GM18907 (cell line): ENCODE measurements around the gene GPR153.
A peak's percentile ranks its signal among the peaks of the same experiment; 100 is the strongest.

ENCODE experiments used
- ATAC-seq: cut with Tn5 transposase; IDR thresholded peaks from one replicate; pipeline ENCODE4 v1.9.1; 2021; ENCODE audit warnings: mild to moderate bottlenecking, moderate library complexity; ENCODE audit not compliant: unreplicated experiment

Gene GPR153

DNA sequence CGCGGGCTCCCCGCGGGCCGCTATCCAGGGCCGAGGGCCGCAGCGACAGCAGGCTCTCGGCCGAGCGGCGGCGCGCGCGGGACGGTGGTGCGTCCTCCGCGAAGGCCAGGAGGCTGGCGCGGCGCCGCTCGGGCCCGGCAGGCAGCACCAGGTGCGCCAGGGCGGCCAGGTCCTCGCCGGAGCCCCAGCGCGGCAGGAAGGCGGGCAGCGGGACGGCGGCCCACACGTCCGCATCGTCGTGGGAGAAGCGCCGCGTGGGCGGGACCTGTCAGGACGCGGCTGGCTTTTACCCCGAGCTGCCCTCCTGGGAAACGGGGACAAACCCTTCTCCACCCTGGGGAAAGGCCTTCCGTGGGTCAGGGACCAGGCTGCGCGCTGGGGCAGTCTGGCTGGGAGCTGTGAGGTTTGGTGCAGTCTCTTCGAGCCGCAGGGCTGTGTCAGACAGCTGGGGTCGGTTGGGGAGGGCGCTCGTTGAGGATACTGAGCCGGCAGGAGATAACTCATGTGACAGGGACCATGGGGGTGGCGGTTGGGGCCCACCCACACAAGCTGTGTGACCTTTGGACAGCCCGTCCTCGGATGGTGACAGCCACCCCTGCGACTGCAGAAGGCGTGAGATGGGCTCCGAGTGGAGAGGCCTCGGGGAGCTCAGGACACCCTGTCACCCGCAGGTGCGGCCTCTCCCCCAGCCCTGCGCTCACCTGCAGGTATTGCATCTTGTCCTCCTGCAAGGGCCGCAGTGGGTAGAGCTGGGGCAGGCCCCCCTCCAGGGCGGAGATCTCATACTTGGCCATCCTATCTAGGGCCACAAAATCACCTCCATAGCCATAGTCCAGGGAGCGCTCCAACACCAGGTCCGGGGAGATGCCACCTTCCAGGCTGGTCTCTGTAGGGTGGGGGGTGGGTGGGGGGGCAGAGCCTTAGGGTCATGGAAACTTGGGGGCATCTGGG lies 10.9 kb downstream of the GPR153 start:
- ATAC-seq = no peak

GRCh38 chr1:6248932-6249738 lies 11.8 kb downstream of the GPR153 start:
- no peak for ATAC-seq

DNA sequence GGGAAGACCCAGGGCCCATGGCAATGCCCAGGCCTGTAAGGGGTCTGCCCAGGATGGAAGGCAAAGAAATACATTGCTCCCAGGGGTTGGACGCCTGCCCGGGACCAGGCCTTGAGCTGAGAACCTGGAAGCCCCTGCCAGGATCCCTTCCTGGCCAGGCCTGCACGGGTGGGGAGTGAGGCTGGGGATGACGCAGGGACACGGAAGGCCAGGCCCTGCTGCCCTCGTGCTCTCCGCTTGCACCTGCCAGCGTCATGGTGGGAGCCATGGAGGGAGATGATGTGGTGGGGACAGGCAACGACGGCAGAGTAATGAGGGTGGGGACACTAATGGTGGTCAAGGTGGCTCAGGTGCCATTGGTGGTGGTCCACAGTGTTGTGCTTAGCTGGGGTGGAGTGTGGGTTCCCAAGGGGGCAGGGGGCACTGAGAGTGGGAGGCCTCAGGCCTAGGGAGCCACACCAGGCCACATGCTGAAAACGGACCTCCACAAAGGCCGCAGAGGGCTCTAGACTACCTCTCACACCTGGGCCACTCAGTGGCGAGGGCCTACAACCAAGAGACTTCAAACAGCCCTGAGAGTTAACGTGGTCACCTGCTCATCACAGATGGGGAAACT lies 12.6 kb downstream of the GPR153 start:
- ATAC-seq = no peak

- no peak for ATAC-seq
Observed at GRCh38 chr1:6247651-6248050, 13.2 kb downstream of the GPR153 start.

DNA sequence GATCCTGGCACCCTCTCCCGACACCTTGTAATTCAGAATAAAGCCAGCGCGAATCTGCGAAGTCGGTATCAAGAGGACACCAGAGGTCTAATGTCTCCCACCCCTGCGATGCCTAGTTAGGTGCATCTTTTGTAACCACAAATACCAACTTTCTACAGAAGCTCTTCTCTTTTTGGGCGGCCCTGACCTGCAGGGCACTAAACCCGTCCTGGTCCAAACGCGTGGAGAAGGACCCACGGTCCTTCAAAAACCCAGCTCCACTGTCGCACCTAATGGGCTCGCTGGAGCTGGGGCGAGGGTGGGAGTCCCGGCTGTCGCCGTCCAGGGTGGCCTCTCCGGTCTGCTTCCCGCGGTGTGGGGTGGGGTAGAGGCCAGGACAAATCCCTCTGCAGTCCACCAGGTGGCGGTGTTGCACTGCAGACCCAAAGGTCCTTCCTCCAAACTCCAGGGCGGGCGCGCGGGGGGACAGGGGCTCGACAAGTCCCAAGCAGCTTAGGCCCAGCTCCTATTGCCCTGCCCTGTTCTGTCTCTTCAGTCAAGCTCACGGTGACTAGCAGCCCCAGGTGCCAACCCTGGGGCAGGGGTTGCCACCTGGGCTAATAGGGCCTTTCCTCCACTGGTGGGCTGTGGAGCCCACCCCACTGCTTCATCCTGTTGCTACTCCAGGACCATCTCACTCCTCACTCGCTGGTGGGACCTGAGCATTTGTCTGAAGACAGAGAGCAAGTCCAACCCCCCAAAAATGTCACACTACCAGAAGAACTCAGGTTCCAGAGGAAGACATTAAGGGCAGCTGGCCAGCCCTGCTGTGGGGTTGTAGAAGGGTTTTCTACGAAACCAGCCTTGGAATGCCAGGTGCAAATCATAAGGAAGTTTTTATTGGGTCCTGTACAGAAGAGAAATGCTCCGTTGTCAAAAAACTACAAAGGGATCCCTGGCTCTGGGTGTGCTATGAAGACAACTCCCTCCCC lies 14.1 kb downstream of the GPR153 start:
- no peak for ATAC-seq

DNA sequence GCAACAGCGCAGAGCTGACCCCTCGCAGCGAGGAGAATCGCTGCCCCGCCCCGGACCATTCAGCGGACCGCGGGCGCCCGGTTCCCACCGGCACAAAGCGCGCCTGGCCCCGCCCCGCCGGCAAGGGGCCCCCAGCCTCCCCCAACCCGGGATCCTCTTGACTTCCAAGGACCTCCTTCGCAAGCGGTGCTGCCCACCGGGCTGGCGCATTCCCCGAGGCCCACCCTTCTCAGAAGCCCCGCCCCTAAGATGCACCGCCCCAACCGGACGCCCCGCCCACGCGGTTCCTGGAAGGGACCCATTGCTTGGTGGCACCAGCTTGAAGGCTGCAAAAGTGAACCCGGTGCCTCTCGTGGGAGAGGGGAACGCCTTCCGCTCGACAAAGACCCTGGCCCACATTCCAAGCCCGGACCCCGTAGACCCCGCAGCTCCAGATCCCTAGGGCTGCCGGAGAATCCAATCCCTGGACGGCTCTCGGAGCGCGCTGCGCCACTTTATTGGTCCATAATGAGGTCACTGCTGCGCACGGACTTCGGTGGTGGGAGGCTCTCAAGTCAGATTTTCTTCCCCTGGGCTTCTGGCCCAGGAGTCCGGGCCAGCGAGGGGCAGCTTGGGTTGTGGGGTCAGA lies 14.9 kb downstream of the GPR153 start:
- ATAC-seq = no peak

DNA sequence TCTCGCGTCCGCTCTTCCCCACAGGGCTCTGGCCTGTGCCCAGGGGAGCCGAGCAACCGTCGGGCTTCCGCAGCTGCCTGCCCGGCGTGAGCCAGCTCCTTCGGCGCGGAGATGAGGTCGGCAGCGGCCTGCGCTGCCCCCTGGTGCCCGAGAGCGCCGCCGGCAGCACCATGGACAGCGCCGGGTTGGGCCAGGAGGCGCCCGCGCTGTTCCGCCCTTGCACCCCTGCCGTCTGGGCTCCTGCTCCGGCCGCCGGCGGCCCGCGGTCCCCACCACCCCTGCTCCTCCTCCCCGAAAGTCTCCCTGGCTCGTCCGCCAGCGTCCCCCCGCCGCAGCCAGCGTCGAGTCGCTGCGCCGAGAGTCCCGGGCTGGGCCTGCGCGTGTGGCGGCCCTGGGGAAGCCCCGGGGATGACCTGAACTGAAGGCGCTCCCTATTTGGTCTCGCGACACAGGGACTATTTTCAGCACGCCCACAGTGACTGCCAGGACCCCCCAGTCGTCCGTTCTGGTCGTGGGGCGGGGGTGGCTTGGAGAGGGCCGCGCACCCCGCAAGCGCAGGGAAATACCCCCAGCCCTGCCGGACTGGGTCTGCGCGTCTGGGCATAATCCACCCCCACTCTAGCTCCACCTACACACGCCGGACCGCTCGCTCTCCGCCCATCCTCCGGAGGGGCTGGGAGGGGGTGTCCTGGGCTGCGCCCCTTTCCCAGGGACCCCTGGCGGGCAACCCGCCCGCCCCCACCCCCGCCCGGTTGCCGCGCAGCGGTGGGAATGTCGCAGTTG lies 15.6 kb downstream of the GPR153 start:
- peak; percentile 59 for ATAC-seq

DNA sequence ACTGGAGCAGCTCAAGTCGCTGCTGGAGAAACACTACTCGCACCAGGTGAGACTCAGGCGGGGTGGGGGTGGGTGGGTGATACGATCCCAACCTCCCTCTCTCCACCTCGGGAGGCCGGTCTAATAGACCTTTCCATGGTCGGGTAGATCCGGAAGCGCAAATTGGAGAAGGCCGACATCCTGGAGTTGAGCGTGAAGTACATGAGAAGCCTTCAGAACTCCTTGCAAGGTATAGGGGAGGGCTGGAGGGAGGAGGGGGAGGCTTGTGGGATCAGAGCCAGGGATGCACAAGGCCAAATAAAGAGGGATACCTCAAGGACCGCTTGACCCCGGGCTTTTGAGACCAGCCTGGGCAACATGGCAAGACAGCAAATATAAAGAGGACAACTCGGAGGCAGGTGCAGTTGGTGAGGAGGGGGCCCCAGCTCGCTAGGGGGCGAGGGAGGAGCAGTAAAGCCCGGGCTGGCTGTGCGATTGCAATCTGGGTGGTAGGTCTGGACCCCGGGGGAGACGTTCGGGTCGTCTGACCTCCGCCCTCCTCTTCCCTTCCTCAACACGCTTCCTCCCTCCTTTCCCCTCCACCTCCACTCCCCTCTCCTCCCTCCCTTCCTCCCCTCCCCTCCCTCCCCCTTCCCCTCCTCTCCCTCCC lies 16.4 kb downstream of the GPR153 start:
- no peak for ATAC-seq

GRCh38 chr1:6243993-6244392 lies 16.9 kb downstream of the GPR153 start, which contains the start of gene HES3:
Gene HES3, plus strand, starts transcription at chr1:6244179. Its CDS starts 187 bp downstream, at chr1:6244366.
- ATAC-seq = no peak

DNA sequence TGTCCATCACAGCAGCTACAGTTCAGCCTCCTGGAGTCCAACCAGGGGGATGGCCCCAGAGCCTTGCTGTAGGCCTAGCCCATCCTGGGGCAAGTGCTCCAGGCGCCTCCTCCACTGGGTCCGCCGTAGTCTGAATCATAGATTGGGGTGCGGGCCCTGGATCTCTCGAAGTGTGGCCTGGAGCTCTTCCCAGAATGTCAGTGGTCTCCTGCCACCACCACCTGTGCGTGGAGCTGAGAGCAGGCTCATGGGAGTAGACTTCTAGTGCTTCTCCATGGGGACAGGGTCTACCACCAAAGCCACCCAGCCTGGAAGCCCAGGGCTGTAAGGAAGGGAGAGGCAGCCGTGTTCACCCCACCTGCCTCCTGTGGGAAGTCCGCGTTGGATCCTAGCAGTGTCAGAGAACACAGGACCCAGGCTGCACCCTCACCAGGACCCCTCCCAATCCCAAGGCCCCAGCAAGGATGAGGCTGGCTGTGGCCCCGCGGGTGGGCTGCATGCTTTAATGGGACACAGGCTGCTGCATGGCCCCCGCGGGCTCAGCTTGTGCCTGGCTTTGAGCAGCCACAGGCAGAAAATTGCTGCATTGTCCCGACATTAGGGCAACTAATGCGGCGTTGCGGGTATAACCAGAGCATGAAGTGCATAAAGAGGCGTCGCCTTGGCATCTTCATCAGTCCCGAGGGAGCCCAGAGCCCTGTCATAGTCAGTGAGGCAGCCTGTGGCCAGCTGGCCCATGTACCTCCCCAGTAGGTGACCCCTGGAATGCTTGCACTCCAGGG lies 17.7 kb downstream of the GPR153 start:
- ATAC-seq = no peak

GRCh38 chr1:6241887-6242740 lies 18.8 kb downstream of the GPR153 start:
- ATAC-seq = no peak

DNA sequence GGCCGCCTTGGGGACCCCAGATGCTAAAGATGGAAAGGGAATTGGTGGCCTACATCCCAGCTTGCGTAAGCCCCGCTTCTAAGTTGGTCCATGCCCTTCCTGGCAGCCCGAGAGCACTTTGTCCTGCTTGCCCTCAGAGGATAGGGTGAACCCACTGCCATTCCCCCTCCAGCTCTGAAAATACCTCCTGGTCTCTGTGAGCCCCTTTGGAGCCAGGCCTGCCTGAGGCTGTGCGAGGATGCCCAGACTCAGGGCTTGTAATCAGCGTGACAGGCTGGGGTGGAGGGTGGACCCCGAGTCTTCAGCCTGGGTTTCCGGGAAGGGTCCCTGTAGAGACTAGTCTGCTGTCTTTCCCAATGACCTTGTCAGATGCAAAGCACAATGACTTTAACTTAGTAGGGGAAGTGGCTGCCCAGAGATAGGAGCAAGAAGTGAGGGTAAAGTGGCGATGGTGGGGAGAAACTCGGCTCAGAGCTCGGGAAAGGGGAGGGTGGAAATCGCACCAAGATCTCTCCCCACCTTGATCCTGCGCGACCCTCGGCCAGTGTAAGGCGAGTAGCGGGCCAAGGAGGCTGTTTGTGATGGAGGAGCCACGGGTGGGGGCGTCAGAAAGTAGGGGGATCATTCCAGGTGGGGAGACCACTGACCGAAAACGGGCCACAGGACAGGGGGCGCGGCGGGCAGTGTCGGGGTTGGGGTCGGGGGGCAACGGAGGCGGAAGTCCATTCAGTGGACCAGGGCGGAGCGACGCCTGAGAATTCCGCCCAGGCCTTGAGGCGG lies 19.6 kb downstream of the GPR153 start:
- ATAC-seq = no peak

DNA sequence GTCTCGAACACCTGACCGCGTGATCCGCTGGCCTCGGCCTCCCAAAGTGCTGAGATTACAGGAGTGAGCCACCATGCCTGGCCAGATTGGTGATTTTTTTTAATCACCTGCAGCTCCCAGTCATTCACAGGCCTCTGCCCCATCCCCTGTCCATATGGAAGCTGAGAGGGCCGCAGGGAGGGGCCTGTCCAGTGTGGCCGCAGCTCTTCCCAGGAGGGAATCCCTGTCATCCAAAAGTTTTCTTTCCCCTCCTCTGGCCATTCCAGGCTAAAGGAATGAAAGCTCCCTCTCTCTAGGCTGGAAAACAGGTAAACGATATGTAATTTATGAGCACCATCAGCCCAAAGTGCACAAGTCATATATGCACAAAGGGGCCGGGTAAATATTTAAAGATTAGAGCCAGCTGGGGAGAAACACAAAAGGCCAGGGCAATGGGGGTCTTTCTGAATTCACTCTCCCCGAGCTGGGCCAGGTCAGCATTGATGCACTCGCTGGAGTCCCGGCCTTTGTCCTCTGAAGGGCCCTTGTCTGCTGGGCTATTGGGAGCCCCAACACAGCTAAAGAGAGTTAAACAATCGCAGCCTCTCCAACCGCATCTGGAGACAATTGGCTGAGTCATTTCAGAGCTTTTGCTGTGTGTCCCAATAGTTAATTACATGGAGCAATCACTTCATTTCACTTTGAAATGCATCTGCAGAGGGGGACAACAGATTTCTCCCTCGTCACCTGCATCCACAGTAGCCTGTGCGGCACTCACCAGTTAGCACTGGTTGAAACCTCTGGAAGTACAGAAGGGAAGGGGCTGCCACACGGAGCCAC lies 20.7 kb downstream of the GPR153 start:
- no peak for ATAC-seq

GRCh38 chr1:6239213-6239752 lies 21.6 kb downstream of the GPR153 start:
- no peak for ATAC-seq

- ATAC-seq = no peak
Observed at GRCh38 chr1:6237093-6237492, 23.8 kb downstream of the GPR153 start.
